ENCODE results near the gene MTARC1.

The MTARC1 gene

GRCh38 chr1:220791285-220791684 is 4.6 kb downstream of the MTARC1 start:
- Histone ChIP-seq H4K20me1 (ENCODE audit: insufficient read depth, low read length) (no peaks in the 10 kb centered on the region), H2AFZ (ENCODE audit: low read depth, low read length) (no peak overlapping the region), H3K4me3 (ENCODE audit: low read length) (no peak overlapping the region), H3K27ac (ENCODE audit: low read length) (no peak overlapping the region), H3K79me2 (ENCODE audit: low read length) (no peaks in the 10 kb centered on the region), H3K9ac (ENCODE audit: low read length) (no peak overlapping the region), H3K27me3 (ENCODE audit: low read depth, low read length) (no peaks in the 10 kb centered on the region), H3K4me2 (ENCODE audit: low read length) (no peak overlapping the region), H3K4me1 (ENCODE audit: low read length) (no peaks in the 10 kb centered on the region), H3K9me3 (ENCODE audit: insufficient read depth, low read length) (no peaks in the 10 kb centered on the region), H3K36me3 (replicated peaks; ENCODE audit: low read depth, low read length) (no peaks in the 10 kb centered on the region)
- TF ChIP-seq, protein P1, sequence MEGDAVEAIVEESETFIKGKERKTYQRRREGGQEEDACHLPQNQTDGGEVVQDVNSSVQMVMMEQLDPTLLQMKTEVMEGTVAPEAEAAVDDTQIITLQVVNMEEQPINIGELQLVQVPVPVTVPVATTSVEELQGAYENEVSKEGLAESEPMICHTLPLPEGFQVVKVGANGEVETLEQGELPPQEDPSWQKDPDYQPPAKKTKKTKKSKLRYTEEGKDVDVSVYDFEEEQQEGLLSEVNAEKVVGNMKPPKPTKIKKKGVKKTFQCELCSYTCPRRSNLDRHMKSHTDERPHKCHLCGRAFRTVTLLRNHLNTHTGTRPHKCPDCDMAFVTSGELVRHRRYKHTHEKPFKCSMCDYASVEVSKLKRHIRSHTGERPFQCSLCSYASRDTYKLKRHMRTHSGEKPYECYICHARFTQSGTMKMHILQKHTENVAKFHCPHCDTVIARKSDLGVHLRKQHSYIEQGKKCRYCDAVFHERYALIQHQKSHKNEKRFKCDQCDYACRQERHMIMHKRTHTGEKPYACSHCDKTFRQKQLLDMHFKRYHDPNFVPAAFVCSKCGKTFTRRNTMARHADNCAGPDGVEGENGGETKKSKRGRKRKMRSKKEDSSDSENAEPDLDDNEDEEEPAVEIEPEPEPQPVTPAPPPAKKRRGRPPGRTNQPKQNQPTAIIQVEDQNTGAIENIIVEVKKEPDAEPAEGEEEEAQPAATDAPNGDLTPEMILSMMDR (IDR thresholded peaks at IDR 0.05; ENCODE audit: low read depth, low read length), result no peak
- no peak for TF ChIP-seq EZH2phosphoT487 (IDR thresholded peaks at IDR 0.05; ENCODE audit: low read depth)

- no peak overlapping the region for H2AFZ ChIP-seq (ENCODE audit: low read depth, low read length)
- no peak overlapping the region for H3K4me3 ChIP-seq (ENCODE audit: low read length)
- H3K9me3 ChIP-seq (ENCODE audit: insufficient read depth, low read length), result no peaks in the 10 kb centered on the region
- no peaks in the 10 kb centered on the region for H3K27me3 ChIP-seq (ENCODE audit: low read depth, low read length)
- H3K4me2 ChIP-seq (ENCODE audit: low read length), result no peak overlapping the region
- no peaks in the 10 kb centered on the region for H3K79me2 ChIP-seq (ENCODE audit: low read length)
- H3K27ac ChIP-seq (ENCODE audit: low read length), result no peak overlapping the region
- no peaks in the 10 kb centered on the region for H3K36me3 ChIP-seq (replicated peaks; ENCODE audit: low read depth, low read length)
- no peak overlapping the region for H3K9ac ChIP-seq (ENCODE audit: low read length)
- no peaks in the 10 kb centered on the region for H4K20me1 ChIP-seq (ENCODE audit: insufficient read depth, low read length)
- no peaks in the 10 kb centered on the region for H3K4me1 ChIP-seq (ENCODE audit: low read length)
- TF ChIP-seq EZH2phosphoT487 (IDR thresholded peaks at IDR 0.05; ENCODE audit: low read depth), result no peak
- TF ChIP-seq, protein P1 (IDR thresholded peaks at IDR 0.05; ENCODE audit: low read depth, low read length), result no peak
Observed at GRCh38 chr1:220791956-220792355, 5.2 kb downstream of the MTARC1 start.

GRCh38 chr1:220796530-220796929 is 9.8 kb downstream of the MTARC1 start:
- H4K20me1 ChIP-seq (ENCODE audit: insufficient read depth, low read length), result no peaks in the 10 kb centered on the region
- no peaks in the 10 kb centered on the region for H3K27me3 ChIP-seq (ENCODE audit: low read depth, low read length)
- no peak overlapping the region for H2AFZ ChIP-seq (ENCODE audit: low read depth, low read length)
- no peak overlapping the region for H3K9ac ChIP-seq (ENCODE audit: low read length)
- H3K27ac ChIP-seq (ENCODE audit: low read length), result no peak overlapping the region
- no peaks in the 10 kb centered on the region for H3K36me3 ChIP-seq (replicated peaks; ENCODE audit: low read depth, low read length)
- H3K4me2 ChIP-seq (ENCODE audit: low read length), result no peak overlapping the region
- H3K9me3 ChIP-seq (ENCODE audit: insufficient read depth, low read length), result no peaks in the 10 kb centered on the region
- no peak for TF ChIP-seq EZH2phosphoT487 (IDR thresholded peaks at IDR 0.05; ENCODE audit: low read depth)
- TF ChIP-seq, protein P1 (IDR thresholded peaks at IDR 0.05; ENCODE audit: low read depth, low read length), result no peak
- H3K4me3 ChIP-seq (ENCODE audit: low read length), result no peak overlapping the region
- no peaks in the 10 kb centered on the region for H3K79me2 ChIP-seq (ENCODE audit: low read length)
- H3K4me1 ChIP-seq (ENCODE audit: low read length), result no peaks in the 10 kb centered on the region

DNA sequence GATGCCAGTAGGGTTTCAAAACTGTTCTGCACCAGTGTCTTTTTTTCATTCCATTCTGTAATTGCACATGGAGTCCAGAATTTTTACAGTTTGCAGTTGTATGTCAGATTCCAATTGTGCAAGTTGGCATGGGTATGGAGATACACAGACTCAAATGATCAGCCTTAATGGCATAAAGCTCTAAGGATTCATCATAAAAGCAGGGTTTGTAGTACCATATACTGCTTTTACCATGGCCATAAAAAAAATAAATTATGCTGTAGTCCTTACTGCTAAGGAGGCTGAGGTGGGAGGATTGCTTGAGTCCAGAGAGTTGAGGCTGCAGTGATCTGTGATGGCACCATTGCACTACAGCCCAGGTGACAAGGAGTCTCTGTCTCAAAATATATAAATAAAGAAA is 10.3 kb downstream of the MTARC1 start:
- Histone ChIP-seq H4K20me1 (ENCODE audit: insufficient read depth, low read length) (no peaks in the 10 kb centered on the region), H3K4me3 (ENCODE audit: low read length) (no peak overlapping the region), H3K27me3 (ENCODE audit: low read depth, low read length) (no peaks in the 10 kb centered on the region), H3K27ac (ENCODE audit: low read length) (no peak overlapping the region), H3K4me2 (ENCODE audit: low read length) (no peak overlapping the region), H3K79me2 (ENCODE audit: low read length) (no peaks in the 10 kb centered on the region), H3K9ac (ENCODE audit: low read length) (no peak overlapping the region), H3K4me1 (ENCODE audit: low read length) (no peaks in the 10 kb centered on the region), H3K9me3 (ENCODE audit: insufficient read depth, low read length) (no peaks in the 10 kb centered on the region), H2AFZ (ENCODE audit: low read depth, low read length) (no peak overlapping the region), H3K36me3 (replicated peaks; ENCODE audit: low read depth, low read length) (no peaks in the 10 kb centered on the region)
- no peak for TF ChIP-seq EZH2phosphoT487 (IDR thresholded peaks at IDR 0.05; ENCODE audit: low read depth)
- TF ChIP-seq, protein P1 (IDR thresholded peaks at IDR 0.05; ENCODE audit: low read depth, low read length), result no peak
